GM12801 (cell line): Measurements from ENCODE around the gene ZNF804B.

Experiments
- CTCF ChIP-seq: IDR thresholded peaks from one replicate; pipeline ENCODE4 v1.5.1; 2011; ENCODE audit warnings: control low read depth; ENCODE audit not compliant: insufficient read length; ENCODE audit errors: extremely low read depth

The ZNF804B gene

GRCh38 chr7:88760136-88760515, 626 bp downstream of the ZNF804B start:
- TF ChIP-seq CTCF, result no peak

DNA sequence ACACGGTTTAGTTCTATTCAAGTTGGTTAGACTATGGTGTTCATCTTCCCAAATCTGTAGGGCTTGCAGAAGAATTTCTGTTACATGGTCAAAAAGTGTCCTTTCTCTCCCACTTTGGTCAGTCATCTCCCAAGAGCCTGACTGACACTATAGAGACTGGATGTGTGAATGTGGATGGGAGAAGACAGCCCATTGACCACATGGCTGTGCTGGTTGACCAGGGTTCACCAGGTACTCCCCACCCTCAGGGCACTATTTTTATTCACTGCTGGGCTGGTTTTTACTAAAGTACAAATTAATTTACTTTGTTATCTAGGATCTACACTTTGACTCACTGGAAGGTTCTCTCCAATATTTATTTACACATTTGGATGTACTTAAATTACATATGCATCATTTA, 2.3 kb downstream of the ZNF804B start:
- no peak for TF ChIP-seq CTCF

- TF ChIP-seq CTCF, result no peak
These were observed 11.9 kb downstream of the ZNF804B start for GRCh38 chr7:88771417-88771816.

DNA sequence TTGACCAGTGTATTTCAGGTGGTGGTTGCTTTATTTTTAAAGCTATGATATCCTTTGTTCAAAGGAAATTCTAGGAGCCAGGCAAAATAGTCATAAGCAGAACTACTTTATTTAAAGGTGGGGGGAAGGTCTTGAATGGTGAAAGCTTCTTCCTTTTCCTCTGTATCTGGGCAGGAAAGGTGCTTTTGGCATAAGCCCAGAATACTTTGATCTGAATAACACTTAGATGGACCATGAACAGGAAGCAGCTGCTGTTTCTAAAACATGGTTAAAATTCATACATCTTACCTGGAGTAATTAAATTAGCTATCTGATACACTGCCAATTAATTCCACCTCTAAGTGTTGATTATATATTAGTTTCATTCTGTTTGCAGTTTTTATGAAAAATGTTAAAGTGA, 13.3 kb downstream of the ZNF804B start:
- TF ChIP-seq CTCF, result no peak

- TF ChIP-seq CTCF, result no peak
These were observed 16.3 kb downstream of the ZNF804B start for GRCh38 chr7:88775838-88776237.

- no peak for TF ChIP-seq CTCF
These were observed 28.3 kb downstream of the ZNF804B start for GRCh38 chr7:88787777-88788176.

DNA sequence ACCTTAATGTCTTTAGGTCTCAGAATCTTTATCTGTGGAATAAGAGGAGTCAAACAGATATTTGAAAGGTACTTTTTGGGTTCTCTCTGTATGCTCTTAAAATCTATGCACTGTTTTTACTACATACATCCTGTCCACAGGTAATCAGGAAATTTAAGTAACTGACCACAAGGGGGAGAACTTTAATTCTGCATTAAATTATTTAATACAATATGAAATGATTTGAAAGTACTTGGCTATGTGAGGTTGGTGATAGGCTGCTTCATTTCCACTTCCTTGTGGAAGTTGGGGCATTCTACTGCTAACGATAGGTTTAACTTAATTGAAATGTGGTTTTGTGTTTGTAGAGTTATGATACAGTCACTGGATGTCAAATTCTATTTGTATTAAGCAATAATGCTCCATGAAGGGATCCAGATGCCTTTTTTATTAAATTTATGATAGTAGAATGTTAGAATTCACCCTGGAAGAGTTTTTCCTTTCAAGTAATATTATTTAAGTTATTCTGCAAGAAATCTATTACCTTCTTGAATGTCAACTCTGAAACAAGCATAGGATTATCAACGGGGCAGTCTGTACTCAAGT, 30.1 kb downstream of the ZNF804B start:
- no peak for TF ChIP-seq CTCF

GRCh38 chr7:88791891-88792290, 32.4 kb downstream of the ZNF804B start:
- no peak for TF ChIP-seq CTCF
